HEK293 (cell line): ENCODE data around the gene C2orf81.
A peak's percentile ranks its signal among the peaks of the same experiment; 100 is the strongest.

Source experiments
- CTCF ChIA-PET: fragments of 350-600 bp; formaldehyde crosslinking; extraction: SDS; loops from one replicate; lab custom pipeline; 2021; ENCODE audit warnings: antibody characterized with exemption; lab: Yijun Ruan, JAX
- POLR2A ChIA-PET: fragments of 300-600 bp; formaldehyde crosslinking; extraction: SDS; loops from one replicate; lab custom pipeline; 2020; ENCODE audit warnings: antibody characterized with exemption, inconsistent platforms; lab: Yijun Ruan, JAX
- H3K27ac ChIP-seq: fragments of 200-500 bp; sonication (Bioruptor generic); 2 replicates; pipeline ENCODE4 v1.5.1; 2014; ENCODE audit warnings: low read depth, low read length, control low read depth, inconsistent platforms; ENCODE audit errors: extremely low read depth
- H3K36me3 ChIP-seq, 2 experiments: fragments of 200-500 bp in 1 of 2; sonication (Bioruptor generic) in 1 of 2; 1 replicate in 1 of 2; 2 replicates in 1 of 2; pipeline ENCODE4 v1.5.1; 2014 to 2017; ENCODE audit warnings: inconsistent platforms in 2 of 2, low read length in 2 of 2; ENCODE audit not compliant: control insufficient read depth in 2 of 2, insufficient read depth in 1 of 2
- H3K4me1 ChIP-seq: fragments of 200-500 bp; sonication (Bioruptor generic); 2 replicates; pipeline ENCODE4 v1.5.1; 2014; ENCODE audit warnings: mild to moderate bottlenecking, low read length, inconsistent platforms; ENCODE audit not compliant: control insufficient read depth, insufficient read depth
- H3K4me3 ChIP-seq: 2 replicates; pipeline ENCODE4 v1.5.1; 2011; ENCODE audit warnings: low read depth, mild to moderate bottlenecking, control low read depth, low read length, moderate library complexity
- H3K9me3 ChIP-seq: fragments of 200-500 bp; sonication (Bioruptor generic); 2 replicates; pipeline ENCODE4 v1.5.1; 2014; ENCODE audit warnings: low read depth, low read length, inconsistent platforms; ENCODE audit not compliant: control insufficient read depth, insufficient read depth
- BCL11A ChIP-seq: fragments of 450-650 bp; formaldehyde crosslinking; IDR thresholded peaks from 2 replicates; pipeline ENCODE4 v1.5.1; 2016; ENCODE audit warnings: low read depth, missing biosample characterization, missing genetic modification characterization
- GLIS1 ChIP-seq: fragments of 450-650 bp; formaldehyde crosslinking; IDR thresholded peaks from 2 replicates; pipeline ENCODE4 v1.5.1; 2016; ENCODE audit warnings: missing biosample characterization, missing genetic modification characterization
- KLF17 ChIP-seq: fragments of 450-650 bp; formaldehyde crosslinking; IDR thresholded peaks from 2 replicates; pipeline ENCODE4 v1.5.1; 2016; ENCODE audit warnings: missing biosample characterization, missing genetic modification characterization
- KLF9 ChIP-seq: fragments of 450-650 bp; formaldehyde crosslinking; IDR thresholded peaks from 2 replicates; pipeline ENCODE4 v1.5.1; 2016; ENCODE audit warnings: missing biosample characterization, missing genetic modification characterization, low read depth
- PBX3 ChIP-seq: sonication (generic); formaldehyde crosslinking; IDR thresholded peaks from 2 replicates; pipeline ENCODE4 v1.8.1; 2022; ENCODE audit warnings: mild to moderate bottlenecking, moderate library complexity, missing genetic modification reagents
- SETDB1 ChIP-seq: IDR thresholded peaks from one replicate; pipeline ENCODE4 v1.6.1; 2017; ENCODE audit warnings: mild to moderate bottlenecking, low read length, moderate library complexity, mixed read lengths; ENCODE audit not compliant: insufficient read length
- TCF7L2 ChIP-seq: IDR thresholded peaks from 2 replicates; pipeline ENCODE4 v1.6.1; 2011; ENCODE audit warnings: low read depth, mild to moderate bottlenecking, inconsistent platforms, low read length, moderate library complexity, borderline replicate concordance
- ZBTB1 ChIP-seq: fragments of 450-650 bp; formaldehyde crosslinking; IDR thresholded peaks from 2 replicates; pipeline ENCODE4 v1.5.1; 2016; ENCODE audit warnings: missing biosample characterization, missing genetic modification characterization
- ZBTB48 ChIP-seq: fragments of 450-650 bp; formaldehyde crosslinking; IDR thresholded peaks from 2 replicates; pipeline ENCODE4 v1.5.1; 2016; ENCODE audit warnings: missing biosample characterization, missing genetic modification characterization
- ZBTB8A ChIP-seq: fragments of 450-650 bp; formaldehyde crosslinking; IDR thresholded peaks from 2 replicates; pipeline ENCODE4 v1.5.1; 2016; ENCODE audit warnings: missing biosample characterization, missing genetic modification characterization
- ZFHX2 ChIP-seq: fragments of 450-650 bp; formaldehyde crosslinking; conservative IDR thresholded peaks from 2 replicates; pipeline ENCODE4 v1.5.1; 2016; ENCODE audit warnings: missing biosample characterization, missing genetic modification characterization
- ZFP3 ChIP-seq: fragments of 450-650 bp; formaldehyde crosslinking; IDR thresholded peaks from 2 replicates; pipeline ENCODE4 v1.5.1; 2016; ENCODE audit warnings: low read depth, missing biosample characterization, missing genetic modification characterization
- ZIC2 ChIP-seq: fragments of 450-650 bp; formaldehyde crosslinking; IDR thresholded peaks from 2 replicates; pipeline ENCODE4 v1.5.1; 2016; ENCODE audit warnings: missing biosample characterization, missing genetic modification characterization
- ZNF121 ChIP-seq: fragments of 450-650 bp; formaldehyde crosslinking; IDR thresholded peaks from 2 replicates; pipeline ENCODE4 v1.5.1; 2016; ENCODE audit warnings: missing biosample characterization, missing genetic modification characterization
- ZNF19 ChIP-seq: fragments of 450-650 bp; formaldehyde crosslinking; IDR thresholded peaks from 2 replicates; pipeline ENCODE4; 2016; ENCODE audit warnings: missing biosample characterization, missing genetic modification characterization, low read depth
- ZNF416 ChIP-seq: fragments of 450-650 bp; formaldehyde crosslinking; IDR thresholded peaks from 2 replicates; pipeline ENCODE4 v1.5.1; 2016; ENCODE audit warnings: missing biosample characterization, missing genetic modification characterization
- ZNF571 ChIP-seq: fragments of 450-650 bp; formaldehyde crosslinking; IDR thresholded peaks from 2 replicates; pipeline ENCODE4 v1.5.0; 2017; ENCODE audit warnings: missing biosample characterization, missing genetic modification characterization
- ZNF596 ChIP-seq: fragments of 450-650 bp; IDR thresholded peaks from 2 replicates; pipeline ENCODE4 v1.5.0; 2018; ENCODE audit warnings: missing biosample characterization, mild to moderate bottlenecking, missing genetic modification characterization, moderate library complexity
- ZNF629 ChIP-seq: fragments of 450-650 bp; formaldehyde crosslinking; IDR thresholded peaks from 2 replicates; pipeline ENCODE4 v1.5.1; 2017; ENCODE audit warnings: missing biosample characterization, missing genetic modification characterization
- ZNF664 ChIP-seq: fragments of 450-650 bp; formaldehyde crosslinking; IDR thresholded peaks from 2 replicates; pipeline ENCODE4 v1.5.1; 2016; ENCODE audit warnings: missing biosample characterization, missing genetic modification characterization
- ZSCAN18 ChIP-seq: fragments of 450-650 bp; formaldehyde crosslinking; IDR thresholded peaks from 2 replicates; pipeline ENCODE4 v1.5.1; 2016; ENCODE audit warnings: missing biosample characterization, missing genetic modification characterization
- TF ChIP-seq, protein P1 (sequence below): fragments of 450-650 bp; formaldehyde crosslinking; IDR thresholded peaks from 2 replicates; pipeline ENCODE4 v1.5.1; 2016; ENCODE audit warnings: missing biosample characterization, missing genetic modification characterization
- TF ChIP-seq, protein P2 (sequence below): fragments of 450-650 bp; formaldehyde crosslinking; IDR thresholded peaks from 2 replicates; pipeline ENCODE4 v1.5.1; 2016; ENCODE audit warnings: missing biosample characterization, missing genetic modification characterization

The C2orf81 gene

GRCh38 chr2:74426181-74426758, 4.9 kb upstream of the C2orf81 start (continued):
- TF ChIP-seq PBX3 (CRISPR knock-in tag) (no peak), KLF17 (0 out of 2 replicates have a peak, but pooled peaks have one; percentile 28), ZBTB1 (tag by site-specific recombination) (no peak), ZNF596 (no peak), ZFHX2 (no peak), ZIC2 (peak; percentile 17; the same call in 1 of the 2 replicates), ZNF121 (tag by site-specific recombination) (no peak), ZNF629 (tag by site-specific recombination) (peak; percentile 73), ZBTB48 (tag by site-specific recombination) (no peak), GLIS1 (tag by site-specific recombination) (0 out of 2 replicates have a peak, but pooled peaks have one; percentile 13), ZNF19 (tag by site-specific recombination) (no peak), ZFP3 (tag by site-specific recombination) (no peak), ZNF571 (tag by site-specific recombination) (no peak), ZNF416 (tag by site-specific recombination) (no peak), KLF9 (tag by site-specific recombination) (no peak), ZBTB8A (no peak), BCL11A (tag by site-specific recombination) (no peak)
- TF ChIP-seq, protein P1, sequence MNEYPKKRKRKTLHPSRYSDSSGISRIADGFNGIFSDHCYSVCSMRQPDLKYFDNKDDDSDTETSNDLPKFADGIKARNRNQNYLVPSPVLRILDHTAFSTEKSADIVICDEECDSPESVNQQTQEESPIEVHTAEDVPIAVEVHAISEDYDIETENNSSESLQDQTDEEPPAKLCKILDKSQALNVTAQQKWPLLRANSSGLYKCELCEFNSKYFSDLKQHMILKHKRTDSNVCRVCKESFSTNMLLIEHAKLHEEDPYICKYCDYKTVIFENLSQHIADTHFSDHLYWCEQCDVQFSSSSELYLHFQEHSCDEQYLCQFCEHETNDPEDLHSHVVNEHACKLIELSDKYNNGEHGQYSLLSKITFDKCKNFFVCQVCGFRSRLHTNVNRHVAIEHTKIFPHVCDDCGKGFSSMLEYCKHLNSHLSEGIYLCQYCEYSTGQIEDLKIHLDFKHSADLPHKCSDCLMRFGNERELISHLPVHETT (tag by site-specific recombination), result no peak

- CTCF ChIA-PET, result interaction anchor here (0.9 kb wide), 1 partner anchor 27 kb away, joined by 3 read pairs; no protein-coding TSS in a partner anchor
- no peak overlapping the region for H3K27ac ChIP-seq
- H3K36me3 ChIP-seq, result peaks cover 16 to 69% of the 10 kb centered on the region in 2 experiments; a peak in 2 of 3 replicates
- TF ChIP-seq ZSCAN18 (tag by site-specific recombination) (no peak), TCF7L2 (no peak), SETDB1 (no peak), ZNF664 (tag by site-specific recombination) (no peak)
- TF ChIP-seq, protein P2, sequence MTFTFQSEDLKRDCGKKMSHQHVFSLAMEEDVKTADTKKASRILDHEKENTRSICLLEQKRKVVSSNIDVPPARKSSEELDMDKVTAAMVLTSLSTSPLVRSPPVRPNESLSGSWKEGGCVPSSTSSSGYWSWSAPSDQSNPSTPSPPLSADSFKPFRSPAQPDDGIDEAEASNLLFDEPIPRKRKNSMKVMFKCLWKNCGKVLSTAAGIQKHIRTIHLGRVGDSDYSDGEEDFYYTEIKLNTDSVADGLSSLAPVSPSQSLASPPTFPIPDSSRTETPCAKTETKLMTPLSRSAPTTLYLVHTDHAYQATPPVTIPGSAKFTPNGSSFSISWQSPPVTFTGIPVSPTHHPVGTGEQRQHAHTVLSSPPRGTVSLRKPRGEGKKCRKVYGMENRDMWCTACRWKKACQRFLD (tag by site-specific recombination), result no peak
- TF ChIP-seq, all 188 proteins: peak for 0
- Histone ChIP-seq H3K4me1 (no peaks in the 10 kb centered on the region; the same call in 1 of the 2 replicates), H3K9me3 (no peaks in the 10 kb centered on the region), H3K4me3 (no peak overlapping the region)
- POLR2A ChIA-PET, result interaction anchor here (3.3 kb wide), 1 partner anchor 15 kb away, joined by 17 read pairs; no protein-coding TSS in a partner anchor
Measured at GRCh38 chr2:74425523-74425922, 4.1 kb upstream of the C2orf81 start.
